Common myeloid progenitor, CD34-positive (primary cell): ENCODE results near the gene ANP32B.

Source experiments
- CTCF ChIA-PET: fragments of 350-600 bp; sonication (Branson Sonifier 250); formaldehyde crosslinking; loops from one replicate; lab custom pipeline; 2021; ENCODE audit warnings: antibody characterized with exemption; lab: Charles Lee
- POLR2A ChIA-PET: fragments of 350-600 bp; sonication (Branson Sonifier 250); formaldehyde crosslinking; loops from one replicate; lab custom pipeline; 2021; ENCODE audit warnings: antibody characterized with exemption; lab: Charles Lee
- DNase-seq, 3 donors: peaks; one replicate each; pipeline versions ENCODE4 v3.0.0 to v3.0.0-alpha.2; 2013
- H3K27ac ChIP-seq, 2 experiments: 1 replicate in 1 of 2; 2 replicates in 1 of 2; pipeline ENCODE4 v1.7.0; 2013; ENCODE audit warnings: inconsistent platforms in 2 of 2, low read length in 2 of 2, mild to moderate bottlenecking in 2 of 2, low read depth in 1 of 2, moderate library complexity in 1 of 2; ENCODE audit not compliant: severe bottlenecking in 2 of 2, insufficient read depth in 1 of 2, poor library complexity in 1 of 2
- H3K27me3 ChIP-seq, 5 experiments: replicated peaks in 2 of 5; 1 replicate in 3 of 5; 2 replicates in 2 of 5; pipeline versions ENCODE4 v1.6.1 to v1.7.0; 2013; ENCODE audit warnings: low read length in 4 of 5, mild to moderate bottlenecking in 2 of 5, moderate library complexity in 2 of 5, inconsistent platforms in 1 of 5; ENCODE audit not compliant: insufficient read depth in 5 of 5, control insufficient read depth in 4 of 5
- H3K36me3 ChIP-seq, 4 experiments: 1 replicate in 2 of 4; 2 replicates in 2 of 4; pipeline versions ENCODE4 v1.6.1 to v1.7.0; 2013; ENCODE audit warnings: low read length in 3 of 4, control low read depth in 1 of 4, mild to moderate bottlenecking in 1 of 4; ENCODE audit not compliant: control insufficient read depth in 4 of 4, insufficient read depth in 4 of 4
- H3K4me1 ChIP-seq, 4 experiments: 1 replicate in 3 of 4; 2 replicates in 1 of 4; pipeline versions ENCODE4 v1.6.1 to v1.7.1; 2013; ENCODE audit warnings: low read length in 3 of 4, mild to moderate bottlenecking in 3 of 4, control low read depth in 1 of 4, inconsistent platforms in 1 of 4, moderate library complexity in 1 of 4; ENCODE audit not compliant: control insufficient read depth in 4 of 4, insufficient read depth in 4 of 4; ENCODE audit errors: control extremely low read depth in 1 of 4
- H3K4me3 ChIP-seq, 7 experiments: 1 replicate in 4 of 7; 2 replicates in 3 of 7; pipeline versions ENCODE4 v1.5.1 to v1.7.0; 2013; ENCODE audit warnings: mild to moderate bottlenecking in 7 of 7, low read length in 6 of 7, moderate library complexity in 6 of 7, inconsistent platforms in 2 of 7, low read depth in 2 of 7, control low read depth in 1 of 7; ENCODE audit not compliant: insufficient read depth in 4 of 7, control insufficient read depth in 1 of 7; ENCODE audit errors: extremely low read depth in 1 of 7
- H3K9me3 ChIP-seq, 5 experiments: 1 replicate in 4 of 5; 2 replicates in 1 of 5; pipeline versions ENCODE4 v1.6.1 to v1.7.1; 2013; ENCODE audit warnings: low read length in 4 of 5, mild to moderate bottlenecking in 2 of 5, inconsistent platforms in 1 of 5, low read depth in 1 of 5, moderate library complexity in 1 of 5; ENCODE audit not compliant: control insufficient read depth in 4 of 5, insufficient read depth in 2 of 5; ENCODE audit errors: control extremely low read depth in 1 of 5
- WGBS: methylation state at CpG from one replicate; pipeline ENCODE4 v1.1.5; 2013; ENCODE audit not compliant: insufficient coverage; 5-methylcytosine and 5-hydroxymethylcytosine counted together

ANP32B gene

GRCh38 chr9:98057138-98057799 is 74.1 kb downstream of the ANP32B start:
- Histone ChIP-seq H3K27me3 (no peaks in the 10 kb centered on the region), H3K9me3 (no peaks in the 10 kb centered on the region), H3K27ac (peak overlapping the region; percentile 54 to 89), H3K36me3 (peaks cover 4 to 37% (median 16%) of the 10 kb centered on the region in 4 experiments), H3K4me3 (peak overlapping the region; percentile 62 to 92 (median 80)), H3K4me1 (peaks cover 0 to 21% (median 18%) of the 10 kb centered on the region in 4 experiments)
- DNase-seq, result peak in 2 of 3 donors; percentile 72 to 79
- ChIA-PET CTCF (interaction anchor here (0.7 to 3.2 kb wide), 10 partner anchors 11 to 166 kb away, joined by 3 to 16 read pairs (median 4); partner anchors contain the start of gene TRMO), POLR2A (interaction anchor here (0.6 to 2.1 kb wide), 5 partner anchors 11 to 135 kb away, joined by 3 to 9 read pairs (median 5); partner anchors contain the start of gene TRMO)
- WGBS, result 3% methylated on average over 10 of the region's 14 CpGs

DNA sequence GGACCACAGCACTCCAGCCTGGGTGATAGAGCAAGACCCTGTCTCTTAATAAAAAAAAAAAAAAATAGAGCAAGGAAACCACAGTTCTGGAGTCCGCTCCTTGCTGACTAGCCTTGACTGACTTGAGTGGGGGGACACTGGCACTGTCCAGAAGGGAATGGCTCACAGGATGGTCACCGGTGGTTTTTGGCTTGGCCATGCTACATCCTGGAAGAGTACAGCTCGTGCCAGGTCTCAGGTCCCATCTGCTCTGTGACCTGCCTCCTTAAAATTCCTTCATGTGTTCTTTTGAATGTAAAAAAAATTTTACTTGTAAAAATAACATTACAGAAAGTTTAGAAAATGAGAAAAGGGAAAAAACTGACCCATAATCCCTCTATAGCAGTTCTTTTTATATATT is 79.0 kb downstream of the ANP32B start:
- Histone ChIP-seq H3K4me3 (no peak overlapping the region), H3K27me3 (no peaks in the 10 kb centered on the region), H3K27ac (peak overlapping the region in 1 of 2 experiments; percentile 32), H3K36me3 (peaks cover 0 to 49% (median 33%) of the 10 kb centered on the region in 4 experiments), H3K9me3 (no peaks in the 10 kb centered on the region), H3K4me1 (peaks cover 0 to 16% (median 11%) of the 10 kb centered on the region in 4 experiments)
- 100% methylated on average over 1 of the region's 3 CpGs for WGBS
- CTCF ChIA-PET, result interaction anchor here (1.2 kb wide), 1 partner anchor 138 kb away, joined by 4 read pairs; no protein-coding TSS in a partner anchor
- DNase-seq, result no peak
- POLR2A ChIA-PET, result no interaction called here

DNA sequence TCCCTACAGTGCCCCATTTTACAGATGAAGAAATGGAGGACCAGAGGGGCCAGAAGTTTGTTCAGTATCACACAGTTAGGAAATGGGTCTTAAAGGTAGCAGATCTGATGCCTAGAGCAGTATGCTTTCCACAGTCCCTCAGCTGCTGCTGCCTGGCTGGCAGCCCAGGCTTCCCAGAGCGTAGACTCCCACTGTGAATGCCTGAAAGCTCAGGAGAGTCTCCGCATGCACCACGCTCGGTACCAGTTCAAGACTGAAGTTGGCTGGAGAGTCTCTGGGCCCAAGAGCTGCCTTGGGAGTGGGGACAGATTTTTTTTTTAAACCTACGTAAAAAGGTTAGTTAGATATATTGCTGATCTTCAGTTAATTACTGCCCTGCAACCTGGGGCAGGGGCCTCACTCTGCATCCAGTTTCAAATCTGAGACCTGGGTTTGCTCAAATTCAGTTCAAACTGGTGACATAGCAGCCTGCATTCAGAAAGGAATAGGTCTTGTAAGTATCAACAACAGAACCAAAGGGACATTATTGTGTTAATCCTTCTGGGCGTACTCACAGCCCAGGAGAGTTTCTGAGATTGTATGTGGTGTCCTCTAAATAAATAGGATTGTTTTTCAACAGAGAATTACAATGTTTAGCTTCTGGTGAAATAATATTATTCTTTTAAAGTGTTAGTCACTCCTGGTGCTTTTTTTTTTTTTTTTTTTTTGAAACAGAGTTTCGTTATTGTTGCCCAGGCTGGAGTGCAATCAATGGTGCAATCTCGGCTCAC is 81.7 kb downstream of the ANP32B start:
- POLR2A ChIA-PET, result interaction anchor here (1.8 kb wide), 1 partner anchor 19 kb away, joined by 4 read pairs; no protein-coding TSS in a partner anchor
- H3K36me3 ChIP-seq, result peaks cover 7 to 58% (median 37%) of the 10 kb centered on the region in 4 experiments
- H3K27me3 ChIP-seq, result no peaks in the 10 kb centered on the region
- WGBS, result 100% methylated on average over 4 of the region's 8 CpGs
- H3K9me3 ChIP-seq, result no peaks in the 10 kb centered on the region
- no peak overlapping the region for H3K4me3 ChIP-seq
- no peak overlapping the region for H3K27ac ChIP-seq
- H3K4me1 ChIP-seq, result no peaks in the 10 kb centered on the region
- DNase-seq, result no peak
- CTCF ChIA-PET, result interaction anchor here (1.5 kb wide), 1 partner anchor 10 kb away, joined by 5 read pairs; no protein-coding TSS in a partner anchor
